HEK293T (cell line): ENCODE results near the gene TRIM75.

Source experiments
- ARNT ChIP-seq: fragments of 450-650 bp; IDR thresholded peaks from 2 replicates; pipeline ENCODE4 v1.6.1; 2017; ENCODE audit warnings: mild to moderate bottlenecking
- BHLHE40 ChIP-seq: fragments of 450-650 bp; IDR thresholded peaks from 2 replicates; pipeline ENCODE4 v1.6.1; 2016; ENCODE audit warnings: mild to moderate bottlenecking, moderate library complexity, borderline replicate concordance
- NFRKB ChIP-seq: fragments of 450-650 bp; IDR thresholded peaks from 2 replicates; pipeline ENCODE4 v1.6.1; 2016; ENCODE audit warnings: mild to moderate bottlenecking, moderate library complexity
- SP1 ChIP-seq: fragments of 450-650 bp; IDR thresholded peaks from 2 replicates; pipeline ENCODE4 v1.6.1; 2017
- SUZ12 ChIP-seq: fragments of 450-650 bp; IDR thresholded peaks from 2 replicates; pipeline ENCODE4 v1.6.1; 2016; ENCODE audit warnings: mild to moderate bottlenecking

DNA sequence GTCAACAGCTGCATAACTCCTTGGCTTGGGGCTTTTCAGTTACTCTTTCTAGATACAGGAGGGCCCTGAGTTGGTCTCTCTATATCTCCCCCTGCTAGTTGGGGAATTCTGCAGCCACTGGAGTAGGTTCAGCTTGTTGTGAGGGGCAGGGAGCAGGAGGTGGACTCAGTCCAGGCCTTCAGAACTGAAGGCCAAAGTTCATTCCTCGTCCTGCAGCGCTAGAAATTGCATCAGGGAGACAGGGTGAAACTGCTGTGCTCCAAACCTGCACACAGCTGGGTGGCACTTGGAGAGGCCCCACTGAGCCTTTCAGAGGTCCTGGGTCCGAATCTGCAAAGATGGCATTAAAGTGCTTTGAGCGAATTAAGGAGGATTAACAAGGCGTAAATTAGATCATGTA lies 46.8 kb upstream of the TRIM75 start:
- TF ChIP-seq SUZ12 (no peak), BHLHE40 (no peak), ARNT (no peak), NFRKB (no peak), SP1 (no peak)
